ENCODE results near the gene EIF2B2. TPM values are rescaled to one million over a fixed set of nuclear protein-coding genes. Genes with fewer than 3 reads are reported as not detected.

The EIF2B2 gene
- total and polyA plus RNA-seq, 9 of the 15 experiments (the other 6 are each of a cell fraction or from before 2014, with no cell fraction given) = 10.6 to 94.1 (median 38.9) TPM

DNA sequence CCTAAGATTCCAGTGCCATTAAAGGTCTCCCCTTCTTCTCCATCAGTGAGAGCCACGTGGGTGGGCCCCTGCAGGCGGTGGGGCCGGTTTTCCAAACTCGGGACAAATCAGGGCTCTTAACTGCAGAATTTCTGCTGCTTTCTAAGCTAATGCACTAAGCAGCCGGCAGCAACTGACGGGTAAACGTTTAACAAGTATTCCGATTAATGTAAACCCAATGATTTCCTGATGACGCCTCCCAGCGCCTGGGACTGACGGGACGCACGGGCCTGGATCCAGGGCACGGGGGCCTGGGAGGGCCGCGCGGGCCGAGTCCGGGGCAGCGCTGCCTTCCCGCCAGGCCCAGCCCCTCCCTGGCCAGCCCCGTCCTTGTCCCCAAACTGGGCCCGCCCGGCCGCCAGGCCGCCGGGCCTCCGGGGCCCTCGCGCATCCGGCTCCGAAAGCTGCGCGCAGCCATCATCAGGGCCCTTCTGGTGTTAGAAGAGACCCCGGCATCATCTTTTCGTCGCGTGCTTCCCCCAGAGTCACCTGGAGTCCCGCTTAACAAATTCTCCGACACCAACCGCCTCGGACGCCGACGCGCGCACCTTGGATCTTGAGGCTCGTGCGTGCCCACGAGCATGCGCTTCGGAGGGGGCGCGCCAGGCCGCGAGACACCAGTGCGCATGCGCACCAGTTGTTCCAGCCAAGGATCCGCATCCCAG, 48.3 kb downstream of the EIF2B2 start, which contains the start of gene MLH3 (continued):
- TF ChIP-seq YY1 (IDR thresholded peaks at IDR 0.05; ENCODE audit: borderline replicate concordance in 1 of 3, control insufficient read depth in 1 of 3, extremely low read depth in 1 of 3, insufficient read depth in 3 of 3, insufficient read length in 1 of 3, insufficient replicate concordance in 2 of 3, low read depth in 1 of 3, low read length in 2 of 3) (peak in 1 of 3 experiments; percentile 53), SNIP1 (IDR thresholded peaks at IDR 0.05; ENCODE audit: low read depth) (peak; percentile 41; the same call in 1 of the 2 replicates), RAD51 (IDR thresholded peaks at IDR 0.05; ENCODE audit: borderline replicate concordance, low read depth) (no peak), FOXP1 (CRISPR knock-in tag; IDR thresholded peaks at IDR 0.05) (peak; percentile 36; the same call in 1 of the 2 replicates), MAZ (CRISPR knock-in tag; conservative IDR thresholded peaks at IDR 0.05 in 1 of 2, IDR thresholded peaks at IDR 0.05 in 1 of 2) (0 out of 4 replicates have a peak, but pooled peaks have one; percentile 34 to 64), HLTF (IDR thresholded peaks at IDR 0.05) (no peak), ILF3 (IDR thresholded peaks at IDR 0.05; ENCODE audit: borderline replicate concordance) (no peak), SUPT5H (IDR thresholded peaks at IDR 0.05) (peak; percentile 52; the same call in 1 of the 2 replicates), EP400 (IDR thresholded peaks at IDR 0.05) (peak; percentile 51; the same call in 1 of the 2 replicates), POLR2G (IDR thresholded peaks at IDR 0.05; ENCODE audit: low read depth, low read length) (peak; percentile 84), RB1 (IDR thresholded peaks at IDR 0.05; ENCODE audit: low read depth) (peak; percentile 56)
- TF ChIP-seq, protein P1, sequence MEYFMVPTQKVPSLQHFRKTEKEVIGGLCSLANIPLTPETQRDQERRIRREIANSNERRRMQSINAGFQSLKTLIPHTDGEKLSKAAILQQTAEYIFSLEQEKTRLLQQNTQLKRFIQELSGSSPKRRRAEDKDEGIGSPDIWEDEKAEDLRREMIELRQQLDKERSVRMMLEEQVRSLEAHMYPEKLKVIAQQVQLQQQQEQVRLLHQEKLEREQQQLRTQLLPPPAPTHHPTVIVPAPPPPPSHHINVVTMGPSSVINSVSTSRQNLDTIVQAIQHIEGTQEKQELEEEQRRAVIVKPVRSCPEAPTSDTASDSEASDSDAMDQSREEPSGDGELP (CRISPR knock-in tag; IDR thresholded peaks at IDR 0.05; ENCODE audit: borderline replicate concordance) = peak; percentile 16; the same call in 1 of the 2 replicates
- TF ChIP-seq, protein P2, sequence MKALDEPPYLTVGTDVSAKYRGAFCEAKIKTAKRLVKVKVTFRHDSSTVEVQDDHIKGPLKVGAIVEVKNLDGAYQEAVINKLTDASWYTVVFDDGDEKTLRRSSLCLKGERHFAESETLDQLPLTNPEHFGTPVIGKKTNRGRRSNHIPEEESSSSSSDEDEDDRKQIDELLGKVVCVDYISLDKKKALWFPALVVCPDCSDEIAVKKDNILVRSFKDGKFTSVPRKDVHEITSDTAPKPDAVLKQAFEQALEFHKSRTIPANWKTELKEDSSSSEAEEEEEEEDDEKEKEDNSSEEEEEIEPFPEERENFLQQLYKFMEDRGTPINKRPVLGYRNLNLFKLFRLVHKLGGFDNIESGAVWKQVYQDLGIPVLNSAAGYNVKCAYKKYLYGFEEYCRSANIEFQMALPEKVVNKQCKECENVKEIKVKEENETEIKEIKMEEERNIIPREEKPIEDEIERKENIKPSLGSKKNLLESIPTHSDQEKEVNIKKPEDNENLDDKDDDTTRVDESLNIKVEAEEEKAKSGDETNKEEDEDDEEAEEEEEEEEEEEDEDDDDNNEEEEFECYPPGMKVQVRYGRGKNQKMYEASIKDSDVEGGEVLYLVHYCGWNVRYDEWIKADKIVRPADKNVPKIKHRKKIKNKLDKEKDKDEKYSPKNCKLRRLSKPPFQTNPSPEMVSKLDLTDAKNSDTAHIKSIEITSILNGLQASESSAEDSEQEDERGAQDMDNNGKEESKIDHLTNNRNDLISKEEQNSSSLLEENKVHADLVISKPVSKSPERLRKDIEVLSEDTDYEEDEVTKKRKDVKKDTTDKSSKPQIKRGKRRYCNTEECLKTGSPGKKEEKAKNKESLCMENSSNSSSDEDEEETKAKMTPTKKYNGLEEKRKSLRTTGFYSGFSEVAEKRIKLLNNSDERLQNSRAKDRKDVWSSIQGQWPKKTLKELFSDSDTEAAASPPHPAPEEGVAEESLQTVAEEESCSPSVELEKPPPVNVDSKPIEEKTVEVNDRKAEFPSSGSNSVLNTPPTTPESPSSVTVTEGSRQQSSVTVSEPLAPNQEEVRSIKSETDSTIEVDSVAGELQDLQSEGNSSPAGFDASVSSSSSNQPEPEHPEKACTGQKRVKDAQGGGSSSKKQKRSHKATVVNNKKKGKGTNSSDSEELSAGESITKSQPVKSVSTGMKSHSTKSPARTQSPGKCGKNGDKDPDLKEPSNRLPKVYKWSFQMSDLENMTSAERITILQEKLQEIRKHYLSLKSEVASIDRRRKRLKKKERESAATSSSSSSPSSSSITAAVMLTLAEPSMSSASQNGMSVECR (CRISPR knock-in tag; IDR thresholded peaks at IDR 0.05) = peak; percentile 43; the same call in 1 of the 2 replicates
- TF ChIP-seq, protein P3, sequence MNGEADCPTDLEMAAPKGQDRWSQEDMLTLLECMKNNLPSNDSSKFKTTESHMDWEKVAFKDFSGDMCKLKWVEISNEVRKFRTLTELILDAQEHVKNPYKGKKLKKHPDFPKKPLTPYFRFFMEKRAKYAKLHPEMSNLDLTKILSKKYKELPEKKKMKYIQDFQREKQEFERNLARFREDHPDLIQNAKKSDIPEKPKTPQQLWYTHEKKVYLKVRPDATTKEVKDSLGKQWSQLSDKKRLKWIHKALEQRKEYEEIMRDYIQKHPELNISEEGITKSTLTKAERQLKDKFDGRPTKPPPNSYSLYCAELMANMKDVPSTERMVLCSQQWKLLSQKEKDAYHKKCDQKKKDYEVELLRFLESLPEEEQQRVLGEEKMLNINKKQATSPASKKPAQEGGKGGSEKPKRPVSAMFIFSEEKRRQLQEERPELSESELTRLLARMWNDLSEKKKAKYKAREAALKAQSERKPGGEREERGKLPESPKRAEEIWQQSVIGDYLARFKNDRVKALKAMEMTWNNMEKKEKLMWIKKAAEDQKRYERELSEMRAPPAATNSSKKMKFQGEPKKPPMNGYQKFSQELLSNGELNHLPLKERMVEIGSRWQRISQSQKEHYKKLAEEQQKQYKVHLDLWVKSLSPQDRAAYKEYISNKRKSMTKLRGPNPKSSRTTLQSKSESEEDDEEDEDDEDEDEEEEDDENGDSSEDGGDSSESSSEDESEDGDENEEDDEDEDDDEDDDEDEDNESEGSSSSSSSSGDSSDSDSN (IDR thresholded peaks at IDR 0.05; ENCODE audit: borderline replicate concordance in 1 of 2, low read depth in 2 of 2, low read length in 2 of 2) = 0 out of 4 replicates have a peak, but pooled peaks of 1 of the 2 experiments have one; percentile 61
